Stimulated activated CD8-positive, alpha-beta memory T cell treated with anti-CD3 and anti-CD28 coated beads, Interleukin-4, amount 100 ng/mL, for 4 hours (primary cell): ENCODE results near the gene LMBRD2.
"Not testable (repeated sequence)": the region's sequence is repeated elsewhere in the genome, so short reads cannot be mapped to it uniquely, and the experiment has no call there.

Experiments
- DNase-seq, 2 donors: peaks; one replicate each; pipeline ENCODE4 v3.0.0-alpha.2; 2020; ENCODE audit warnings: low read depth in 2 of 2, low spot score in 1 of 2

LMBRD2 gene

DNA sequence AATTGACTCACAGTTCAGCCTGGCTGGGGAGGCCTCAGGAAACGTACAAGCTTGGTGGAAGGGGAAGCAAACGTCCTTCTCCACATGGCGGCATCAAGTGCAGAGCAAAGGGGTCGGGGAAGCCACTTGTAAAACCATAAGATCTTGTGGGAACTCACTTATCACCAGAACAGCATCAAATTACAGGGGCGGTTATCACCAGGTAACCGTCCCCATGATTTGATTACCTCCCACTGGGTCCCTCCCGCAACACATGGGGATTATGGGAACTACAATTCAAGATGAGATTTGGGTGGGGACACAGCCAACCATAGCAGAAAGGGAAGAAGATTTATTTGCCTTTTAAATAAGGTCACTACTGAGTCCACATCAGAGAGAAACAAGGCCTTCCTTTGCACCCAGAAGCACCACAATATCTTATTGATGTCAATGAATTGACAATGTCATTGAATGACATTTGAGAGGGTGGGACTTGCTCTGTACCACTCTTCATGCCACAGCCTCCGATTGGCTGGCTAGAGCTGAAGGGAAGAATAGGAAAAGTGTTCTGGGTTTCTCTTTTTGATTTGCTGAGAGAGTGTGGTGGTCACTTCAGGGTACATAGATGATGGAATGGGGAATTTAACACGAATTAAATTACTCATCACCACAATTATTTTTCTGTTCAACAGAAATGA, 11.3 kb upstream of the LMBRD2 start:
- no peak for DNase-seq

DNA sequence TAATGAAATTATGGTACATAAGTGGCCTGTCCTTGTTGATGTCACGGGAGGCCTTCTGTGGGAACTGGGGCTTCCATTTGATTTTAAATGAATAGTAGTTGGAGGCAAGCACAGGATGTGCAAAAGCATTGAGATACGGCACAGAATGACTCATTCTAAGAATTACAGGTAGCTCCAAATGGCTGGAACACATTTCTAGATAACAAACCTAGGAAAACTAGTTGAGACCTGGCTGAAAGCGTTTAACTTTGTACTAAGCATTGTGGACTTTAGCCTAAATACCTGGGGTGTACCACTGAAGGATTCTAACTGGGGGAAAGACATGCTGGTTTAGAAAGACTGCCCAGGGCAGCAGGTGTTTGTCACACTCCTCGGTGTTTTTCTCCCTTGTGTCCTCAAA, 9.7 kb upstream of the LMBRD2 start:
- no peak for DNase-seq

GRCh38 chr5:36160617-36161016, 8.9 kb upstream of the LMBRD2 start:
- no peak for DNase-seq

DNA sequence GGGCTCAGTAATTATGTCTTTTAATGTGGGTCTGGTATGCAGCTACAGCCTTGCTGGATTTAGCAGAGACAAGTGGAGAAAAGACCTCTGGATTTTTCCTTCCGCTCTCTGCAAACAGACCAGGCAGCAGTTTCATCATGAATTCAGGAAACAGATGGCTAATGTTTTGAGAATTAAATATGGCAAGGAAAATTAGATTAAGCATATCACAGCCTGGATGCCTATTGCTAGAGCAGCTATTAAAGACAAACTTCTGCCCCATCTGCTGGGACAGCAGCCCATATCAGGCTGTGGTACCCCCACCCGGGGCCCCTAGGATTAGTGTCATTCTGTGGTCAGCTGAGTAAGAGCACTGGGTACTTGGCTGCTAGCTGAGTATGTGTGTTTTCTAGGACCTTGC, 6.5 kb upstream of the LMBRD2 start:
- DNase-seq, result no peak

DNA sequence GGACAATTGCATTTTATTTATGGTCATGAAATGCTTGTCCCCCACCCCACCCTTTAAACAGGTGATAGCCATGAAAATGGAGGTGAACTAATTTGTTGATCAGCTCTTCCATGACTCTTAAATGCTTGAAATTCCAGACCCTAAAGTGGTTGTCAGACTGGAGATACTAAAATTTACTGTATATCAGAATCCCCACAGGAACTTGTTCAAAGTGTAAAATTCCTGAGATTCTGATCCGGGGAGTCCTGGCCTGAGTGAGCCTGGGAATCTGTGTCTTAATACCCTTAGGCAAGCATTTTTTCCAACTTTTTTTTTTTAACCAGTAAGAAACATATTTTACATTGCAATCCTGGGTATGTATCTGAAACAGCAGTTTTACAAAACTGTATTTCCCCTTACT, 4.9 kb upstream of the LMBRD2 start:
- no peak for DNase-seq

DNA sequence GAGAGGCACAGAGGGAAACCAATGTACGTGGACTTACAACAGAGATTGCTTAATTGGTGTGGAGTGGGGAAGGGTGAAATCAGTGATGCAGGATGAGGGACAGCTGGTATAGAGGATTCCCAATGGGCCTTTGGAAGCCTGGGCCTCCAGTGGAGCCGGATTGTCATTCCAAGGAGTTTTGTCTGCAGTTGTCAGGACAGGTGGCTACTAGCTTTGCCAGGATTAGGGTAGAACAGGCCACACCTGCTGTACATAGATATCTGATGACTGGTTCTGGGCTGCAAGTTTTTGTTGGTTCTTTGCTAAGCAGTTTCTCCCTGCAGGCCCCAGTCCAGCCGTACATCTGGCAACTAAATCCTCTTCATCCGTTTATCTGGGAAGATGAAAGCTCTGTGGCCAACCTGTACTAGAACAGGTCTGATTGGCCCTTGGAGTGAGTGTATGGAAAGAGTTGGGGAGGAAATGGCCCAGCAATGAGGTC, 4.5 kb upstream of the LMBRD2 start:
- DNase-seq, result no peak

- DNase-seq, result no peak
Measured at GRCh38 chr5:36155291-36155690, 3.6 kb upstream of the LMBRD2 start.

GRCh38 chr5:36153726-36154125, 2.0 kb upstream of the LMBRD2 start:
- DNase-seq, result no peak

GRCh38 chr5:36153298-36153677, 1.6 kb upstream of the LMBRD2 start:
- no peak for DNase-seq

DNA sequence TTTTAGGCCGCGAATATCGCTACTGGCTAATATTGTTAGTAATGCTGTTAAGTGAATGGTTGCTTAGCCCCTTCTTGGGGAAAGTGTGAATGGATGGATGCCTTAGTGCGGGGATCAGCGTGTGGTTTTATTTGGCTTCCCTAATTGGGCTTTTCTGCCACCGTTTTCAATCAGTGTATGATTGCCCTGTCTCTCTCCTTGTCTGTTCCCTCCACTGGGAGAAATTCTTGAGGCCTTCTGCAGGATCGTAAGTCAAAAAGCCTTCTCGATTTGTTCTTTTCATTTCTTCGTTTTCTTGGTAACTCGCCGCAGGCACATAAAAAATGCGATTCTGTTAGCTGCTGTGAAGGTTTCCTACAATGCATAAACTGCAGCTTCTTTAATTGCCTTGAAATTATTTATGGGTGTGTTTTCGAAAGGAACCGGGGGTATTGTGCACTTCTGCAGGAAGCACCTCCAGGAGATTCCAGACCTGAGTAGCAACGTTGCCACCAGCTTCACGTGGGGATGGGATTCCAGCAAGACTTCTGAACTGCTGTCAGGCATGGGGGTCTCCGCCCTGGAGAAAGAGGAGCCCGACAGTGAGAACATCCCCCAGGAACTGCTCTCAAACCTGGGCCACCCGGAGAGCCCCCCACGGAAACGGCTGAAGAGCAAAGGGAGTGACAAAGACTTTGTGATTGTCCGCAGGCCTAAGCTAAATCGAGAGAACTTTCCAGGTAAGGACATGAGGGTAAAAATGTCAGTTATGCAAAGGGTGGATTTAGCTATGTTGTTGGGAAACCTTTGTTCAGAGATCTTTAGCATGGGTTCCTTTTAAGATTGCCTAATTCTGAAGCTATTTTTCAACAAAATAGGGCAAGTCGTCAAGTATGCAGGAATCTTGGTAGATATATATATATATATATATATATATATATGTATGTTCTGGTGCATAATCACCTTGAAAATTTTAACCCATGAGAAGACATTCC, 924 bp upstream of the LMBRD2 start:
- DNase-seq, result no peak

- DNase-seq, result peak in 1 of 2 donors; percentile 5
Measured at GRCh38 chr5:36150676-36151433, 832 bp downstream of the LMBRD2 start.

- no peak for DNase-seq
Measured at GRCh38 chr5:36147681-36148080, 4.0 kb downstream of the LMBRD2 start.

GRCh38 chr5:36146390-36146789, 5.3 kb downstream of the LMBRD2 start:
- no peak for DNase-seq

DNA sequence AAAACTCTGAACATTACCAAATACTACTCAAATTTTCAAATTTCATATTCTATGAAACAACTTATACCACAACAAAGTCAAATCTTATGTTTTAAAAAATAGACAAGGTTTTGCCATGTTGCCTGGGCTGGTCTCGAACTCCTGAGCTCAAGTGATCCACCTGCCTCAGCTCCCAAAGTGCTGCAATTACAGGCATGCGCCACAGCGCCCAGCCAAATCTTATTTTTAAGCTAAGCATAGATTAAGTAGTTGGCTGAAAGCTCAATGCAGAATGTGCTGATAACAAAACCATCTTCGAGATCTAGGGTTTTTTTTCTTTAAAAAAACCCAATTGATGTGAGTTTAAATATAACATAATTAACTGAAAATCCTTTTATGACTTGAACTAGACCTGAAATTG, 6.4 kb downstream of the LMBRD2 start:
- no peak for DNase-seq

DNA sequence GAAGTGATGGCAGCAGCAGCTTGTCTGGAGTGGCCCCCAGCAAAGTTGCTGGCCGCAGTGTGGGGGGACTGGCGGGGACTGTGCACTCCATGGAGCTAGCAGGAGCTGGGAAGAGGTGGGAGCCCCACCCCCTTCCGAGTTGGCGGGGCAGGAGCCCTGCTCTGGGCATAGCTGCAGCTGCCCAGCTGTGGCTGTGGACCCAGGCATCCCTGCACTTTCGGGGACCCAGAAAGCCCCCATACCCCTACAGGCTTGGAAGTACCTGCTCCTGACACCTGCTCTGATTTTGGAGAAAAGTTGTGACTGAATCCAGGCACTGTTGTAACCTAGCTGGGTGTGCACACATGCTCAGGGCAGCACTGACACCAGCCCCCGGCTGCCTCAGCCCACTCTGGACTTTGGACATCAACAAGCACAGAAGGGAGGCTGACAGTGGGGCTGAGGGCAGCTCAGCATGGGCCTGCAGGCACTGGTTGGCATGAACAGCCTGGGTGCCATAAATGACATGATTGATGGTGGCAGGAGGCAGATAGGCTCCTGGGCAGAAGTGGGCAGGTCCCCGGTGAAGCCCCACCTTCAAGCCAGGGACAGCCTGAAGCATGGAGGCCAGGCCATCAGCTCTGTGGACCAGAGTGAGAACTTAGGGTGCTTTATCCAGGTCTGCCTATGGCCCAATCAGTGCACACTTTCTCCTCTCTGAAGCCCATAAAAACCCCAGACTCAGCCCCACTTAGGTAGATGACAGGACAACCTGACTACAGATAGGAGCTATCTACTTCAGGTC, 12.6 kb downstream of the LMBRD2 start:
- DNase-seq, result no peak

DNA sequence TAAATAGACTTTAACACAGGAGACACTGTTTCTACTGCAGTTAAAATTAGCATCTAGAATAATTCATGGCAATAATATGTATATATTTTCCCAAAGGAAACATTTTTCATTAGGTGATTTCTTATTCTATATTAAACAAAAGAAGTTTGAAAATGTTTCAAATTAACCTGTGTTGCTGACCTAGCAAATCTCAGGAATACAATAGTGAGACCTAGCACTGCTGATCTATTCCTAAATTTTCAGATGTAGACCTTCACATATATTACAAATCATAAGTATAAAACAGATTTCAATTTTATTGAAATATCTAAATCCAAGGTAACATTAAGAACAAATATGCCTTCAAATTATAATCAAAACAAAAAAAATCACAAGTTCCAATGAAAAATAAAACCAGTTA, 15.1 kb downstream of the LMBRD2 start:
- no peak for DNase-seq

DNA sequence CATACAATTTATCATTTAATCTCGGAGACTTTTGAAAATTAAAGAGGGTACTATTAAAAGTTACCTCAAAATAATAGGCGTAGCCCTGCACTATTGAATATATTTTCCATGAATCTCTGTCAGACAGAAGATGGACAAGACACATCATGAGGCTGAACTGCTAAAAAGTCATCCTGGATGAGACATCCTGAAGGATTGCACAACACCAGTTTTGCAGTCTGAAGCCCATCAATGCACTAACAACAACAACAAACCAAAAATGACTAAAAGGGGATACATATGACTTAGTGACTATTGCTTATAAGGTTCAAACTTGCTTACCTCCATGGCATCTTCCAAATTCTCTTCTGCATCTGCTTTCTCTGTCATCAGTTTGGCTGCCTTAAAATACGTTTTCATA, 15.7 kb downstream of the LMBRD2 start:
- DNase-seq, result no peak

DNA sequence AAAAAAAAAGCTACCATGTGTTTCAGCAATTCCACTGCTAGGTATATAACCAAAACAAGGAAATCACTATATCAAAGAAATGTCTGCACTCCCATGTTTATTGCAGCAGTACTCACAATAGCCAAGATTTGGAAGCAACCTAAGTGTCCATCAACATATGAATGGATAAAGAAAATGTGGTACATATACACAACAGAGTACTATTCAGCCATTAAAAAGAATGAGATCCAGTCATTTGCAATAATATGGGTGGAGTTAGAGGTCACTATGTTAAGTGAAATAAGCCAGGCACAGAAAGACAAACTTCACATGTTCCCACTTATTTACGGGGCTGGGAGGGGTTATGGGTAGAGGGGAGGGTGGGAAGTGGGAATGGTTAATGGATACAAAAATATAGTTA, 18.7 kb downstream of the LMBRD2 start:
- DNase-seq, result not testable (repeated sequence)

DNA sequence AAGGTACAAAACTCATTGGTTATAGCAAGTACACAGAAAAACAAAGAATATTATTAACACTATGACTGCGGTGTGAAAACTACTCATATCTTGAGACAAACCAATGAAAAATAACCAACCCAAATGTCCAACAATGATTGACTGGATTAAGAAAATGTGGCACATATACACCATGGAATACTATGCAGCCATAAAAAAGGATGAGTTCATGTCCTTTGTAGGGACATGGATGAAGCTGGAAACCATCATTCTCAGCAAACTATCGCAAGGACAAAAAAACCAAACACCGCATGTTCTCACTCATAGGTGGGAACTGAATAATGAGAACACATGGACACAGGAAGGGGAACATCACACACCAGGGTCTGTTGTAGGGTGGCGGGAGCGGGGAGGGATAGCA, 22.0 kb downstream of the LMBRD2 start:
- DNase-seq, result not testable (repeated sequence)

DNA sequence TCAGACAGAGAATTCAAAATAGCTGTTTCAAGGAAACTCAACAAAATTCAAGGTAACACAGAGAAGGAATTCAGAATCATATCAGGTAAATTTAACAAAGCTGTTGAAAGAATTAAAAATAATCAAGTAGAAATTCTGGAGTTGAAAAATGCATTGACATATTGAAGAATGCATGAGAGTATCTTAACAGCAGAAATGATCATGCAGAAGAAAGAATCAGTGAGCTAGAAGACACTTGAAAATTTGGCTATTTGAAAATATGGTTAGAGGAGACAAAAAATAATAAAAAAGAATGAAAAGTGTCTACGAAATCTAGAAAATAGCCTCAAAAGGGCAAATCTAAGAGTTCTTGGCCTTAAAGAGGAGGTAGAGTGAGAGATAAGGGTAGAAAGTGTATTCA, 22.9 kb downstream of the LMBRD2 start:
- DNase-seq, result no peak

DNA sequence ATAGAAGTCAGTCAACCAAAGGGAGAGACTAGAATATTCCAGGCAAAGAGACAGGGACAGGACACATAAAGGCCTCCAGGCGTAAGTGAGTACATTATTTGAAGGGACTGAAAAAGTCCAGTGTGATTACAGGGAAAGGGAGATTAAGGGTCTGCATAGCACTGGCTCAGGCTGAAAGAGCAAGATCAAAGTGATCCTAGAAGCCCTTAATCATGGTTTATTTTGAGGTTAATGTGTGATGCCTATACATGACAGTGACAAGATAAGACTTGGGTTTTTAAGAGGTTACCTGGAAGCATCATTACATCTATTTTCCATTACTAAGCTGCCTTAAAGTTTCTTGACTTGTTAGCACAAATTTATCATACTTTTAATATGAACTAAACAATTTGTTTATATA, 25.8 kb downstream of the LMBRD2 start:
- no peak for DNase-seq
